HG03342 (cell line): ENCODE data around the gene CPA1.

ENCODE experiments used
- ATAC-seq: cut with Tn5 transposase; IDR thresholded peaks from one replicate; pipeline ENCODE4 v1.9.1; 2021; ENCODE audit warnings: mild to moderate bottlenecking, moderate library complexity; ENCODE audit not compliant: unreplicated experiment

The CPA1 gene

DNA sequence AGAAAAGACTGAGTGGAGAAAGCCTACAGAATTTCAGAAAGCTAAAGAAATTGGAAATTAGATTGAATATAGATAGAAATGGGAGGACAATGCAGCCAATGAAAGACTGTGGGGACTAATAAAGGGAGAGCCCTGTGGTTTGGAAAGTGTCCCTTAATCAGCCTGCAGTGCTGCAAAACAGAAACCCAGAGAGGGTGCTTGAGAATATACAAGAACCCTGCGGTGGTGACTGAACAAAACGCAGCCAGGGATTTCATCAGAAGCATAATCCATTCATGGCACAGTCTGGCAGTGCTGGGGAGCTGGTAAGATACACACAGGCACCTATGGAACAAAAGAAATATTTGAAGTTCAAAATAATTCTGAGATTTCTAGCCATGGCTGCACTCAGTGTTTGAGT is 41.4 kb downstream of the CPA1 start:
- ATAC-seq, result no peak

DNA sequence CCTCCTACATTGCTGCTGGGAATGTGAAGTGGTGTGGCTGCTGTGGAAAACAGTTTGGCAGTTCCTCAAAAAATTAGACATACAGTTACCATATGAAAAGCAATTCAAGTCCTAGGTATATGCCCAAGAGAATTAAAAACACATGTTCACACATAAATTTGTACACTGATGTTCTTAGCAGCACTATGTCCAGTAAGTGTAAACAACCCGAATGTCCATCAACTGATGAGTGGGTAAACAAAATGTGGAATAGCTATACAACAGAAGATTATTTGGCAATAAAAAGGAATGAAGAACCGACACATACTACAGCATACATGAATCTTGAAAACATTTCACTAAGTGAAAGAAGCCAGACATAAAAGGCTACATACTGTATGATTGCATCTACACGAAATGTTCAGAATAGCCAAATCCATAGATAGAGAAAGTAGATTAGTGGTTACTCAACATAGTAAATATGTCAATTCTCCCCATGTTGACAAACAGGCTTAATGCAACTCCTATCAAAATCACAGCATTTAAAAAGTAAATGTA is 43.3 kb downstream of the CPA1 start:
- ATAC-seq, result no peak

DNA sequence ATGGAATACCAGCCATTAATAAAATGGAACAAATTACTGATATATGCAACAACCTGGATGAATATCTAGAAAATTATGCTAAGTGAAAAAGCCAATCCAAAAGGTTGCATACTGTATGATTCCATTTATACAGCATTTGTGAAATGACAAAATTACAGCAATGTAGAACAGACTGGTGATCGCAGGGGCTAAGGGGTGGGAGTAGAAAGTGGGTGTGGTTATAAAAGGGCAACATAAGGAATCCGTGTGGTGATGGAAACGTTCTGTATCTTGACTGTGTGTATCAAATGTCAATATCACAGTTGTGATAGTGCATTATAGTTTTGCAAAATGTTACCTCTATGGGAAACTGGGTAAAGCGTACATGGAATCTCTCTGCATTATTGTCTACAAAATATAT is 45.5 kb downstream of the CPA1 start:
- ATAC-seq, result no peak

DNA sequence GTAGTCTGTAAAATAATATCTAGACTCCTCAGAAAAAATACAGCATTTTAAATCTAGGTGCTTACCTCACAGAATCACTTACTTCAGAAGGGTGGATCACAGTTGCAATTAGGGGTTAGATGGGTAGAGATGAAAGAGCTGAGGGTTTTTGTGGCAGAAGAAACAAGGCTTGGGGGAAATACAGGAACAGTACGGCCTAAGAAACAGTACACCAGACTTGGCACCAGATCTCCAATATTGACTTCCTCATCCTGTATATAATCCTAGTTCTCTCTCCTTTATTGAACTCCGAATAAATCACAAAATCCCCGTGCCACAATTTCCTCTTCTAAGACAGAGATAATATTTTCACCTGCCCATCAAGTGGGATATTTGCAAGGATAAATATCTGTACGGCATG is 46.3 kb downstream of the CPA1 start:
- no peak for ATAC-seq

DNA sequence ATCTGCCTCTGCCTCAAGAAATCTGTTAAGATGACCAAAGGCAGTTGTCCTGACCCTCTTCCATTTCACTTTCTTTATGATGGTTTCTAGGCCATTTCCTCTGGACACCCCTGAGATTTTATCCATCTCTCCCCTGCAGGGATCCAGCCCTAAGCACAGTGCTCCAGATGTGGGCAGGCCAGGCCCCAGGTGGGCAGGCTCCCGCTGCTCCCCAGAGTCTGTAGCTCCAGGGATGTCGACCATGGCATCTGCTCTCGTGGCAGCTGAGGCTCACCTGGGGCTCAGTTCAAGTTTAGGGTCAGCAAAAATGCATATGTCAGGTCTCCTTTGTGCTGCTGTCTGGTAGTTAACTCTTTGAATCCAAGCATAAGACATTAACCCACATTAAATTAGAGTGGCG is 48.7 kb downstream of the CPA1 start:
- no peak for ATAC-seq

DNA sequence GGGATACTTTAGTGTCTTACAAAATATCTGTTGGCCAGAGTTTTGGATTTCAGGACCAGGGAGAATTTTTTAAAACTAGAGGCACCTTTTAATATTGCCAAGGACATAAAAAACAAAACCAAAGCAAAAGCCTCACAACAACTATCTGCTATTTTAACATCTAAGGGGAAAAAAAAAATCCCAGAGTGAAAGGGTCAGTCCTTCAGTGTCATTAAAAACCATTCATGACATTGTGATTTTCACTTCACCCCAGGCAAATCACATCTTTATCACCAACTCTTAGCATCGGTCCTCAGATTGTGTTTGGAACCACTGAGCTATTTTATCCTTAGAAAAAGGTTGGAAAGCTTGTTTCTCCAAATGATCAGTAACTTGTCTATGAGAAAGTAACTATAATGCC is 49.8 kb downstream of the CPA1 start:
- no peak for ATAC-seq

DNA sequence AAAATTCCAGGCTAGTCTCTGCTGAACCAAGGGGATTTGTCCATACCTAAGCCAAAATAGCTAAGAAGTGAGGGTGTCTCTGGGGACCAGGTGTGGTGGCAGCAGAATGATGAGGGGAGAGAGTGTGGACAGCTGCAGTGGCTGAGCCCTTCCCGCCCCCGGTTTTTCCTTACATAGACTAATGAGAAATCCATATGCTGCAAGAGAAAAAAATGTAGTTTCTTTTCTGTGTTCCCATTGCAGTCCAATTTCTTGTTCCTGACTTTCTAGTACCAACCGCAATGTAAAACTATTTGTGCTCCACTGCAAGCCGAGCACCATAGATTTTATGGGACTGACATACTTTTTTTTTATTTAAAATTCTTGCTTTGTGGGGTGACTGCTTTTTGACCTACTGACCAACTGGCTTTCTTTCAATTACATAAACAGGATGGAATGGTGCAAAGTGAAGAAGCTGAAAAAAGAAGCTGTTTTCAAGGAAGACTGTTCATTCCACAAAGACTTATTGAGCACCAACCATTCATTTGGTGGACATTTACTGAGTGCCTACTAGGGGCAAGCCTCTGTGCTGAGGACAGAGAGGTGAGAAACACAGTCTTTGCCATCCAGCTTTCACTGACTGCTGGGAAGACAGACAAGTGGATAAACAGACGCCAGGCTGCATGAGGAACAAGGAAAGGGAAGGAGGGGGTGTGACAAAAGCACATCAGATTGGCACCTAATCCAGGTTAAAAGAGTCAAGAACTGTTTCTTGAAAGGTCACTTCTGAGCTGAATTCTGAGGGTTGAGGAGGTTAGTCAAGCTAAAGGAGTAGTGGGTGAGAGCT is 50.8 kb downstream of the CPA1 start:
- ATAC-seq, result no peak

DNA sequence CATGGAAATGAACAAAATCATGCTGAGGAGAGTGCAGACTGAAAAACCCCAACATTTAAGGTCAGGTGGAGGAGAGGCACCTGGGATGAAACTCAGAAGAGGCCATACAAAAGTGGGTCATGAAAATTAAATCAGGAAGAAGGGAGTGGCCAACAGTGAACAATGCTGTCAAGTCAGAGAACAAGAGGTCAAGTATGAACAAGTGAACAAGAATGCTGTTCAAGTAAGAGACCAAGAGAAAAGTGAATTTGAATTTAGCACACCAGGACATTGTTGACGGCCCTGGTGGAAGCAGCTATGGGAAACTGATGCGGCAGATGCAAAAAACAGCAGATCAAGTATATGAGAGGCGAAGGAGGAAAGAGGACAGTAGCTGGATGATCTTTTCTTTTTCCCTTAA is 52.6 kb downstream of the CPA1 start:
- ATAC-seq, result no peak

DNA sequence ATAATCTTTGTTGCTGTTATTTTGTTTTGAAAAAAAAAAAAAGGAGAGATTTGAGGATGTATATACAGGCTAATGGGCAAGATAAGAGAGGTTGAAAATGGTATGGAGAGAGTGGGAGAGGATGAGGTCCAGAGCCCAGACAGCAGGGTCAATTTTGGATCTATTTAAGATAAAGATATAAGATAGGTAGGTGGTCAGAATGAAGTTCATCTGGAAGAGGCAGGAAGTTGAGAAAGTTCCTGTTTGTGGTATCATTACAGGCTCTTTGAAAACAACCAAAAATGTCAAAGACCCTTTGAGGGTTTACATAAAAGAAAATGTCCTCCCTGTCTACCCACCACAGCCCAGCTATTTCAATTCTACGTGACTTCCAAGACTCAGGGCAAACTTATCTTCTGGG is 53.0 kb downstream of the CPA1 start:
- ATAC-seq, result no peak

DNA sequence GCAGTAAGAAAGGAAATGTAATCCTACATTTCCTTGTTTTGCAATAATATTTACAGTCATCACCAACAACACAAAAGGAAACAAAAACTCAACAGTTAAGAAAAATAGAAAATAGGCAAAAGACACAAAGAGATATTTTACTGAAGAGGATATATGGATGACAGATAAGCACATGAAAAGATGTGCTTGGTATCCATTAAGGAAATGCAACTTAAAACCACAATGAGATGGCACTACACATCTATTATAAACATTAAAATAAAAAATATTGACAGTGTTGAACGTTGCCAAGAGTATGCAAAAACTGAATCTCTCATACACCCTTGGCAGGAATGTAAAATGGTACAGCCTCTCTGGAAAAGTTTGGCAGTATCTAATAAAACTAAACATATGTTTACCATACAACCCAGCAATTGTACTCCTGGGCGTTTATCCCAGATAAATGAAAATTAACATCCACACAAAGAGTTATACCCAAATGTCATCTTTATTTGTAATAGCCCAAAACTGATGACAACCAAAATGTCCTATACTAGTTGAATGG is 55.1 kb downstream of the CPA1 start:
- no peak for ATAC-seq

DNA sequence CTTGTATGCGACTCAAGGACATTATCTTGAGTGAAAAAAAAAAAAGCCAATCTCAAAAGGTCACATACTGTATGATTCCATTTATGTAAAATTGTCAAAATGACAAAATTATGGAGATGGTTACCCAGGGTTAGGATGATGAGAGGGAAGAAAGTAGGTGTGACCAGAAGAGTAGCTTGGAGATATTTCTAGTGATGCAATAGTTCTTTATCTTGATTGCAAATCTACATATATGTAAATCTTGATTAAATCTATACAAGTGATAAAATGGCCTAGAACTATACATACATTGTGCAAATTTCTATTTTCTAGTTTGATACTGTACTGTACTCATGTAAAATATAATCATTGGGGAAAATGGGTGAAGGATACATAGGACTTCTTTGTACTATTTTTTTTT is 56.0 kb downstream of the CPA1 start:
- ATAC-seq, result no peak
